ES-I3 (cell line): ENCODE results near the gene APOH.

ENCODE experiments used
- H3K36me3 ChIP-seq: 2 replicates; pipeline ENCODE4 v1.6.1; 2013; ENCODE audit warnings: mild to moderate bottlenecking, low read length, control low read depth, moderate library complexity; ENCODE audit not compliant: insufficient read depth
- H3K4me1 ChIP-seq: 2 replicates; pipeline ENCODE4 v1.6.1; 2013; ENCODE audit warnings: mild to moderate bottlenecking, control low read depth, low read length; ENCODE audit not compliant: insufficient read depth
- H3K9ac ChIP-seq: 2 replicates; pipeline ENCODE4 v1.6.1; 2013; ENCODE audit warnings: low read depth, mild to moderate bottlenecking, low read length, moderate library complexity
- H3K9me3 ChIP-seq: 2 replicates; pipeline ENCODE4 v1.6.1; 2013; ENCODE audit warnings: mild to moderate bottlenecking, low read length, moderate library complexity; ENCODE audit not compliant: control insufficient read depth, insufficient read depth

APOH gene

GRCh38 chr17:66222798-66223350, 6.3 kb downstream of the APOH start:
- H3K36me3 ChIP-seq, result no peaks in the 10 kb centered on the region

DNA sequence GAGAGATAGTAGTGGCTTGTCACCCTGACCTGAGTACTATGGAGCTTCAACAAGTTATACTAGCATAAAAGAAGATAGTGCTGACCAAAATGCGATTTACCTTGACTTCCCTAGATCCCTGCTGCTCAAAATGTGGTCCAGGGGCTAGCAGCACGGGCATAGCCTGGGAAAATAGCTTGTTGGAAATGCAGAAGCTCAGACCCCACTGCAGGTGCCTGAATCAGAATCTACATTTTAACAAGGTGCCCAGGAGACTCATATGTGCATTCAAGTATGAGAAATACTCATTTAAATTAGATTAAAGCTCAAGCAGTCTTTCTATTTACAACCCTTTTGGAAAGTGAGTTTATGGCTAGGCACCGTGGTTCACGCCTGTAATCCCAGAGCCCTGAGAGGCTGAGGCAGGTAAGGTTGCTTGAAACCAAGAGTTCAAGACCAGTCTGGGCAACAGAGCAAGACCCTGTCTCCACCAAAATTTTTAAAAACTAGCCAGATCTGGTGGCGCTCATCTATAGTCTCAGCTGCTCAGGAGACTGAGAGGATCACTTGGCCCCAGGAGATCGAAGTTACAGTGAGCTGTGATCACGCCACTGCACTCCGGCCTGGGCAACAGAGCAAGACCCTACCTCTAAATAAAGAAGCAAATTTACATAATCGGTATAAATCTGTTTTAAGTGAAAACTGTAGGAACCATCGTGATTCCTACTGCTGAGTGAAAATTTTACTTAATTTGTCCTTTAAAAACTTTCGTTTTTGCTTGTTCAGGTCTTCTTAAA, 7.3 kb downstream of the APOH start:
- Histone ChIP-seq H3K9ac (no peak overlapping the region), H3K9me3 (no peaks in the 10 kb centered on the region), H3K36me3 (no peaks in the 10 kb centered on the region), H3K4me1 (no peaks in the 10 kb centered on the region)

More at GRCh38 chr17:66222798-66223350, 6.3 kb downstream of the APOH start:
- Histone ChIP-seq H3K4me1 (no peaks in the 10 kb centered on the region), H3K9me3 (no peaks in the 10 kb centered on the region), H3K9ac (no peak overlapping the region)

GRCh38 chr17:66221343-66221742, 7.9 kb downstream of the APOH start:
- no peaks in the 10 kb centered on the region for H3K4me1 ChIP-seq
- no peaks in the 10 kb centered on the region for H3K36me3 ChIP-seq
- no peaks in the 10 kb centered on the region for H3K9me3 ChIP-seq
- H3K9ac ChIP-seq, result no peak overlapping the region

DNA sequence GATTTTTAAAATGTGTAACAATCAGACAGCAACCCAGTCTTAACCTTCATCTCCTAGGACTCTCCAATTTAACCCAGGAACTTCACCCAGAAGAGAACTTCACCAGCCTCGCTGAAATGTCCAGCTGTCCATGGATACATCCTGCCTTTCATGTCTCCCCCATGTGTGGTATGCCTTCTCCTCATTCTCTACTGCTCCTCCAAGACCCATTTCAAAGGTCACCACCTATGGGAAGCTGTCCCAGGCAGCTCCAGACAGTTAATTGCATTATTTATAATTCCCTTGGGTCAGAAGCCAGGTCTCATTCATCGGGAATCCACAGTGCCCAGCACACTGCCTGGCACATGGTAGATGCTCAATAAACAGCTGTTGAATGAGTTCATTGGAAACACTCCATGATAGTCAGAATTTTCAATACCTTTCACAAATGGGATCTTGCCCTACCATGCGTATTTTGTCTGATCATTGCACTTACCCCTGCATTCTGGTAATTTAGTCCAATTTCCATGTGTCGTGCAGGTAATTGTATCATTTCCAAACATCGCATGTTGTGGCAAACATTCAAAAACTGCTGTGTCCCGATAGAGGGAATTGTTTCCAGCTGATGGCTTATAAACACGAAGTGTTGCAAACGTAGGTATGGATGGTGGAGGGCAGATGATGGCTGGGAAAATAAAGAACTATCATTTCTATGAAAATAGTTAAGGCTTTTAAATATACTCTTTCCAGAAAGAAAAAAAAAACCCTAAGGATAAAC, 9.0 kb downstream of the APOH start:
- Histone ChIP-seq H3K9me3 (no peaks in the 10 kb centered on the region), H3K4me1 (no peaks in the 10 kb centered on the region), H3K36me3 (no peaks in the 10 kb centered on the region), H3K9ac (no peak overlapping the region)

DNA sequence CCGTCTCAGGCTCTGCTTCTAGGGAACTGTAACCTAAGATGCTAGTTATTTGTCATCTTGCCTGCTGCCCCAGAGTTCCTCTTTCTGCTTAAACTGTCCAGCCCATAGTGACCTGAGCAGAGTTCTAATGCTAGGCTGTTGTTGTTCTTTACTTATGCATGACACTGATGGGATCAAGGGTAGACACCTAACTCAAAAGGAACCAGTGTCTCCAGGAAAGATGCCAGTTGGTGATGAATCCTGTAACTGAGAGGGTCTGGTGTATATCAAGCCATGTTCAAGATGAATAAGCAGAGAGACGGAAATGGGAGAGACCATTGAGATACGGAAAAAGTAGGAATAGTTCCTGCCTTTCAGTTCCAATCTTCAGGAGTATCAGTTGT, 13.7 kb downstream of the APOH start:
- no peak overlapping the region for H3K9ac ChIP-seq
- no peaks in the 10 kb centered on the region for H3K36me3 ChIP-seq
- 0 out of 2 replicates have a peak, but pooled peaks cover under 1% of the 10 kb centered on the region for H3K4me1 ChIP-seq
- H3K9me3 ChIP-seq, result no peaks in the 10 kb centered on the region

DNA sequence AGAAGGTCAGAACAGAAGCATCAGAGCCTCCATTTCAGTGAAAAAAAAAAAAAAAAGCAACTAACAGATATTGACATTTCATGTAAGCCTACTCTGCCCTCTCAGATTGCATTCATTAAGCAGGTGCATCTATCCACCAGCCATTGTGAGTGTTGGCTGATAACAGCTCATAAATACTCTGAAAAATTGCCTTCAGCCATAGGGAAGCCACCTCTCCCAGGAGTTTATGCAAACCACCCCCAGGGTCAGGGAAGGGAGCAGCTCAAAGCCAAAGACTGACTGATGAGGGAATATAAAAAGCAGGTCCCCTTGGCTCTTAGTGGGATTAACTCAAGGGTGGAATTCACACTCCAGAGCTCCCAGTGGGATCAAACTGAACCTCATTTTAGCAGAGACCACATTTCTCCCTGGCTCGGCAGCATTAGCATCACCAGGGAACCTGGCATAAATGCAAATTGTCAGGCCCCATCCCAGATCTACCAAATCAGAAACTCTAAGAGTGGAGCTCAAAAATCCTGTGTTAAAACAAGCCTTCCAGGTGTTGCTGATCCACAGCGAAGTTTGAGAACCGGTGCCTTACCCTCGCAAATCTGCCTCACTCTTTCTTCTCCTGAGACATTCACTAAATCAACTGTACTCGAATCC, 14.2 kb downstream of the APOH start:
- no peak overlapping the region for H3K9ac ChIP-seq
- H3K4me1 ChIP-seq, result 0 out of 2 replicates have a peak, but pooled peaks cover 4% of the 10 kb centered on the region
- H3K36me3 ChIP-seq, result no peaks in the 10 kb centered on the region
- no peaks in the 10 kb centered on the region for H3K9me3 ChIP-seq

- no peaks in the 10 kb centered on the region for H3K36me3 ChIP-seq
- H3K9ac ChIP-seq, result no peak overlapping the region
- peaks cover 4% of the 10 kb centered on the region; the same call in 1 of the 2 replicates for H3K4me1 ChIP-seq
- peaks cover 8% of the 10 kb centered on the region; the same call in 1 of the 2 replicates for H3K9me3 ChIP-seq
Measured at GRCh38 chr17:66211047-66211810, 18.0 kb downstream of the APOH start.

DNA sequence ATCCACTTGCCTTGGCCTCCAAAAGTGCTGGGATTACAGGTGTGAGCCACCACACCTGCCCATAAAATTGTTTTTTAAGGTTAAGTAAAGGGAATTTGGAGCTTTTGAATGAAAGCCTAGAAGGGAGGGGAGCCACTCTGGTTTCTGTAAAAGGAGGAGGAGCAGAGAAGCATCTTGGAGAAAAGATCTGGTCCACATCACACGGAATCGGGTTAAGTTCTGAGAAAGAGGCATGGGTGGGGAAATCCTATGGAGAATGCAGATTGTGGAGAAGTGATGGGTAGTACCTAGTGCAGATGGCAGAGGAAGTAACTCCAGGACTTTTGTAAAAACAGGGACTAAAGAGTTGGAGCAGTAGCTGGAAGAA, 19.0 kb downstream of the APOH start:
- peaks cover 8% of the 10 kb centered on the region; the same call in 1 of the 2 replicates for H3K9me3 ChIP-seq
- H3K9ac ChIP-seq, result no peak overlapping the region
- H3K4me1 ChIP-seq, result peaks cover 4% of the 10 kb centered on the region; the same call in 1 of the 2 replicates
- H3K36me3 ChIP-seq, result no peaks in the 10 kb centered on the region

DNA sequence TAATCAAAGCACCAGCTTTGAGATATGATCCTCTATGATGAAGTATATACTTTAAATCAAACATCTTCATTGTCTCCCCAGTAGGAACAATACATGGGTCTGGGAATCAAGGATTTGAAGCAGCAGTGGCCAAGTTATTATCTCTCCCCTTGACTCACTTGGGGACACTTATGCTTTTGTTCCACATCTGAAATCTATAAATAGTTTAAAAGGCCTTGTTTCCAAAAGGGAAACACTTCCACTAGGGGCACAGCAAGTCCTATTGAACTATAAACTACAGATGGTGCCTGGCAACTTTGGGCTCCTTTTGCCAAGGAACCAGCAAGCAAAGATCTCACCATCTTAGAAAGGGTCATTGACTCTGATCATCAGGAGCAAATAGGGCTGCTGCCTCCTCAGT, 21.3 kb downstream of the APOH start:
- H3K9me3 ChIP-seq, result peaks cover 8% of the 10 kb centered on the region; the same call in 1 of the 2 replicates
- H3K9ac ChIP-seq, result no peak overlapping the region
- no peaks in the 10 kb centered on the region for H3K36me3 ChIP-seq
- H3K4me1 ChIP-seq, result peaks cover 4% of the 10 kb centered on the region

DNA sequence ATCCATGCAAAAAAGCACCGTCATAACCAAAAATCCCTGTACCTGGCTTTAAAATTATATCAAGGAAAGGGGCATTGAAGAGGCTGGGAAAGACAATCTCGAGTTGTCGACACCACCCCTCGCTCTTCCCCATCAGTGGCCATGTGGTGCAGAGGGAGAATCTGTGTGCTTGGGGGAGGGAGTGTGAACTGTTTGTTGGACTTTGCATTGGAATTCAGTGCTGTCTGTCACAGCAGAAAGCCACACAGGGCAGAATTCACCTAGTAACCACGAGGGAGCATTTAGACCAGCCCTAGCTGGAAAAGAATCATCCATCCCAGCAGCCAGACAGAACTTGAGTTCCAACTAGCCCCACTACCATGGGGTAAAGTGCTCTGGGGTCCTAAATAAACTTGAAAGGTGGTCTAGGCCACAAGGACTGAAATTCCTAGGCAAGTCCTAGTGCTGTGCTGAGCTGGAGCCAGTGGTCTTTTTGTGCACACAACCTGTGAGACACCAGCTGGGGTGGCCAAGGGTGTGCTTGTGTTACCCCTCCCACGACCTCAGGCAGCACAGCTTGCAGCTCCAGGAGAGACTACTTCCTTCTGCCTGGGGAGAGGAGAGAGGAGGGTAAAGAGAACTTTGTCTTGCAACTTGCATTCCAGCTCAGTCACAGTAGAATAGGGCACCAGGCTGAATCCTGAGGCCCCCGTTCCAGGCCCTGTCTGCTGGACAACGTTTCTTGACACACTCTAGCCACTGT, 25.8 kb downstream of the APOH start:
- H3K9ac ChIP-seq, result no peak overlapping the region
- no peaks in the 10 kb centered on the region for H3K36me3 ChIP-seq
- H3K4me1 ChIP-seq, result no peaks in the 10 kb centered on the region; the same call in 1 of the 2 replicates
- peaks cover 3% of the 10 kb centered on the region; the same call in 1 of the 2 replicates for H3K9me3 ChIP-seq

DNA sequence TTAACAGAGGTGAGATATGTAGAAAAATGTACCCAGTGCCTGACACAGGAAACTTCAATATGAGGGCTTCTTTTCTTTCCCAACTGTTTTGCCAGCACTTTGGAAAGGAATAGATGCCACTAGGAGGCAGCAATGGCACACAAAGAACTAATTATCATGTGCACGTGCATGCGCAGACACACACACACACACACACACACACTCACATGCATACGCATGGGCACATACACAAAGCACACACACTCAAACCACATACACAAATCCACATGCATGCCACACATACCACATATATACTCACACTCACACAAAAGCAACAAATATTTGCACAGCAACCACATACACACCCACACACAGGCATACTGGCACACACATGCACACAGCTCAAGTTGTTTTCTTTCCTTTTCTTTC, 28.5 kb downstream of the APOH start:
- H3K9ac ChIP-seq, result no peak overlapping the region
- H3K4me1 ChIP-seq, result no peaks in the 10 kb centered on the region; the same call in 1 of the 2 replicates
- H3K9me3 ChIP-seq, result no peaks in the 10 kb centered on the region
- H3K36me3 ChIP-seq, result no peaks in the 10 kb centered on the region

- no peaks in the 10 kb centered on the region for H3K4me1 ChIP-seq
- no peak overlapping the region for H3K9ac ChIP-seq
- H3K9me3 ChIP-seq, result no peaks in the 10 kb centered on the region
- H3K36me3 ChIP-seq, result no peaks in the 10 kb centered on the region
Measured at GRCh38 chr17:66198242-66198641, 31.0 kb downstream of the APOH start.

GRCh38 chr17:66192378-66192687, 36.9 kb downstream of the APOH start:
- Histone ChIP-seq H3K9ac (peak overlapping the region; percentile 94; the same call in 1 of the 2 replicates), H3K9me3 (no peaks in the 10 kb centered on the region)

More at GRCh38 chr17:66192378-66192687, 36.9 kb downstream of the APOH start:
- Histone ChIP-seq H3K36me3 (no peaks in the 10 kb centered on the region), H3K4me1 (no peaks in the 10 kb centered on the region)
